ENCODE data around the gene XYLT1.

The XYLT1 gene

GRCh38 chr16:17144431-17144830 lies 326.3 kb downstream of the XYLT1 start:
- no peak for DNase-seq (ENCODE audit: low read depth)
- TF ChIP-seq CTCF (IDR thresholded peaks at IDR 0.05; ENCODE audit: insufficient read depth, low read depth, low read length, missing control alignments): no peak

GRCh38 chr16:17143546-17144419 lies 327.0 kb downstream of the XYLT1 start:
- no peak overlapping the region for H3K4me3 ChIP-seq (ENCODE audit: low read length)
- DNase-seq (ENCODE audit: low read depth): no peak
- TF ChIP-seq CTCF (IDR thresholded peaks at IDR 0.05; ENCODE audit: insufficient read depth, low read depth, low read length, missing control alignments): no peak

More at GRCh38 chr16:17144431-17144830, 326.3 kb downstream of the XYLT1 start:
- no peak overlapping the region for H3K4me3 ChIP-seq (ENCODE audit: low read length)

- TF ChIP-seq CTCF (IDR thresholded peaks at IDR 0.05; ENCODE audit: insufficient read depth, low read depth, low read length, missing control alignments): no peak
- no peak overlapping the region for H3K4me3 ChIP-seq (ENCODE audit: low read length)
- DNase-seq (ENCODE audit: low read depth): no peak
Observed at GRCh38 chr16:17138801-17139200, 332.0 kb downstream of the XYLT1 start.

GRCh38 chr16:17135439-17135838 lies 335.3 kb downstream of the XYLT1 start:
- no peak for DNase-seq (ENCODE audit: low read depth)
- H3K4me3 ChIP-seq (ENCODE audit: low read length): no peak overlapping the region
- TF ChIP-seq CTCF (IDR thresholded peaks at IDR 0.05; ENCODE audit: insufficient read depth, low read depth, low read length, missing control alignments): no peak

- DNase-seq (ENCODE audit: low read depth): no peak
- H3K4me3 ChIP-seq (ENCODE audit: low read length): no peak overlapping the region
- TF ChIP-seq CTCF (IDR thresholded peaks at IDR 0.05; ENCODE audit: insufficient read depth, low read depth, low read length, missing control alignments): no peak
Observed at GRCh38 chr16:17134586-17134985, 336.2 kb downstream of the XYLT1 start.

GRCh38 chr16:17133851-17134250 lies 336.9 kb downstream of the XYLT1 start:
- H3K4me3 ChIP-seq (ENCODE audit: low read length): no peak overlapping the region
- DNase-seq (ENCODE audit: low read depth): no peak
- TF ChIP-seq CTCF (IDR thresholded peaks at IDR 0.05; ENCODE audit: insufficient read depth, low read depth, low read length, missing control alignments): no peak

- DNase-seq (ENCODE audit: low read depth): no peak
- H3K4me3 ChIP-seq (ENCODE audit: low read length): no peak overlapping the region
- no peak for TF ChIP-seq CTCF (IDR thresholded peaks at IDR 0.05; ENCODE audit: insufficient read depth, low read depth, low read length, missing control alignments)
Observed at GRCh38 chr16:17131351-17131750, 339.4 kb downstream of the XYLT1 start.
